GM18505 (cell line): ENCODE results near the gene C1orf232.
A peak's percentile ranks its signal among the peaks of the same experiment; 100 is the strongest.

ENCODE experiments used
- ATAC-seq: cut with Tn5 transposase; IDR thresholded peaks from one replicate; pipeline ENCODE4 v1.9.1; 2021; ENCODE audit not compliant: unreplicated experiment
- POLR2A ChIP-seq: IDR thresholded peaks from 4 replicates; pipeline ENCODE4 v1.6.1; 2011; ENCODE audit warnings: borderline replicate concordance; ENCODE audit not compliant: insufficient read depth, insufficient read length; ENCODE audit errors: extremely low read depth

The C1orf232 gene

DNA sequence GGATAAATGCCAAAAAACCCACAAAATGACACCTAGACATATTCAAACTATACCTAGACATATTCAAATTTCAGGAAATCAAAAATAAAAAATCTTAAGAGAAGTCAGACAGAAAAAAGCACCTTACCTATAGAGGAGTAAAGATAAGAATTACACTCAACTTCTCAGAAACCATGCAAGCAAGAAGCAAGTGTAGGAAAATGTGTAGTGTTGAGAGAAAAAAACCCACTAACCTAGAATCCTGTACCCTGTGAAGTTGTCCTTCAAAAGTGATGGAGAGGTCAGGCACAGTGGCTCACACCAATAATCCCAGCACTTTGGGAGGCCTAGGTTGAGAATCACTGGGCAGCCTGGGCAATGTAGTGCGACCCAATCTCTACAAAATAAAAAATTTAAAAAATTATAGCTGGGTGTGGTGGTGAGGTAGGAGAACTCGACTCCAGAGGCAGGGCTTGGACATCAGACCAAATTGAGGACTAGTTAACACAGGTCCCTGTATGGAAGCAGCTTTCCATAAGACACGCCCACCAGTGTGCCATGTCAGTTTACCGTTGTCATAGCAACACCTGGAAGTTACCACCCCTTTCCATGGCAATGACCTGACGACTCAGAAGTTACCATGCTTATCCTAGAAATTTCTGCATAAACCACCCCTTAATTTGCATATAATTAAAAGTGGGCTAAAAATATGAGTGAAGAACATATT lies 36.5 kb downstream of the C1orf232 start:
- no peak for TF ChIP-seq POLR2A

DNA sequence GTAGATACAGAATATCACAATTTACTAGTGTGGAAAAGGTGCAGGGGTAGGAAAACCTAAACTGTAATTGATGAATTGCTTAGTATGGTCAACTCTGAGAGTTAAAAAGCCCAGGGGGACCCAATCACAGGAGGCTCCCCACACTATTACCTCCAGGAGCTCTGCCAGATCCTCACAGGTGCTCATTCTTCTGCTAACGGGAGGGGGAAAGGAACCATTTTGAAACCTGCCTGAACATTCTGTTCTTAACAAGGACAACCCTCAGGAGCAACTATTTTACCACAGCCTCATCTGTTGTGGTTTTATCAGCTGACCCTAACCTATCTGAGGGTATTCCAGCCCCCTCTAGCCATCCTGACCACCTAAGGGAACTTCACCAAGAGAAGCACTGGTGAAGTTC lies 38.1 kb downstream of the C1orf232 start:
- no peak for TF ChIP-seq POLR2A
- ATAC-seq, result no peak

More for the DNA sequence above, 36.5 kb downstream of the C1orf232 start:
- ATAC-seq, result no peak

GRCh38 chr1:26129778-26130177 lies 39.0 kb downstream of the C1orf232 start:
- no peak for ATAC-seq
- no peak for TF ChIP-seq POLR2A

DNA sequence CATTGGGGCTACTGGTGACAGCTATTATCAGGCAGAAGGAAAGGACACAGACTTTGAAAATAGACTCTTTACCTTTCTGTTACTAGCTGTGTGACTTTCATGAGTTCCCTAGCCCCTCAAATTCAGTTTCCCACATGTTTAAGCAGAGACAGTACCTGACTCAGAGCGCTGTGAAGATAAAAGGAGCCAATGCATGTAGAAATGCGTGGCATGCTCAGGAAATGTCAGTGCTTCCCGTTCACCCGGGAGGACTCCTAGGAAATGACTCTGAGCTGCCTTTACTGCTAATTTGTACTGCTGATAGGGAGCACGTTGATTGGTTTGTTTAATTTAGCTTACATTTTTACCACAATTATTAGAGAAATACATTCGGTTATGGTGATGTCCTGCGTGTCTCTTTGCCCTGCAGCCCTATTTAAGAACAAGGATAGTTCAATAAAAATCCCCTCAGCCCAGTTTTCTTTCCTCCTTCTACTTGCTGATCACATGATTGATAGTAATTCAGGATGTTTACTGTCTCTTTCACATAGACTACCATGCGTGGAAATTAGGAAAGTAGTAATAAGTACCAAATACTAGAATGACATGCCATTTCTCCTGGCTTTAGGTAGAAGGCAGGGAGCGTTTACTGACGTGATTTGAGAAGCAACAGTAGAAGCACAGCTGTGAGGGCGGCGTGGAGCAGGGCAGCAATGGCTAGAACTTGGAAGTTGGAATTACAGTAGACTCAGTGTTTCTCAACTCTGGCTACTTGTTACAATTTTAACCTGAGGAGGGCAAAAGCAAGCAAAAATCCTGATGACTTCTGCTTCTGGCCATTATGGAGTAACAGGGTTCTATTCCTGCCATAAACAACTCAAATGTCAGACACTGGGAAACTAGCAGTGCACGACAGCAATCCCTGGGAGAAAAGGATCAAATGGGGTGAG lies 41.3 kb downstream of the C1orf232 start:
- no peak for TF ChIP-seq POLR2A
- ATAC-seq, result no peak

DNA sequence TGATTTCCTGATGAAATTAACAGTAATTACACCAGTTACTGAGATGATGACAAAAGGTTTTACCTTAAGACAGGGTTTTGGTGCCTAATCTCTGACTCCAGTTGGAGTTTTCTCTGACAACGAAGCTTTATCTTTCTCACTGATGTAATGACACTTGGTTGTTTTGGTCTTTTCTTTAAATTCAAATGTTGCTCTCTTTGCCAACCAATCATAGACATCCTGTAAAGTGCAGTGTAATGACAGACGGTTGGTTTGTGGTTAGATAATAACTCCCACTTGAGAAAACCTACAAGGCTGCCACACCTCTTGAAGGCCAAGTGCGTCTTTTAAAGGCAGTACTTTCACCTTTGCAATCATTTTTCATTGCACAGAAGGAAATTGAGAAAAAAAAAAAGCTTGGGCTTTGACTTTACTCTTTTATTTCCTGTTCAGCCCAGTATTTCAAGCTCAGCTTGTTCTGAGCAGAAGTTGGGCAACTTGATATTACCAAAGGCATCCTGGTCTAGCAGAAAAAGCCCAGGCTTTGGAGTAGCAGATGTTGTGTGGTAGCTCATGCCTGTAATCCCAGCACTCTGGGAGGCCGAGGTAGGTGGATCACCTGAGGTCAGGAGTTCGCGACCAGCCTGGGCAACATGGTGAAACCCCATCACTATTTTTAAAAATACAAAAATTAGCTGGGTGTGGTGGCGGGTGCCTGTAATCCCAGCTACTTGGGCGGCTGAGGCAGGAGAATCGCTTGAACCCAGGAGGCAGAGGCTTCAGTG lies 42.3 kb downstream of the C1orf232 start:
- peak; percentile 77 for ATAC-seq
- TF ChIP-seq POLR2A, result no peak

- no peak for TF ChIP-seq POLR2A
Observed at GRCh38 chr1:26125946-26126320, 42.8 kb downstream of the C1orf232 start.

DNA sequence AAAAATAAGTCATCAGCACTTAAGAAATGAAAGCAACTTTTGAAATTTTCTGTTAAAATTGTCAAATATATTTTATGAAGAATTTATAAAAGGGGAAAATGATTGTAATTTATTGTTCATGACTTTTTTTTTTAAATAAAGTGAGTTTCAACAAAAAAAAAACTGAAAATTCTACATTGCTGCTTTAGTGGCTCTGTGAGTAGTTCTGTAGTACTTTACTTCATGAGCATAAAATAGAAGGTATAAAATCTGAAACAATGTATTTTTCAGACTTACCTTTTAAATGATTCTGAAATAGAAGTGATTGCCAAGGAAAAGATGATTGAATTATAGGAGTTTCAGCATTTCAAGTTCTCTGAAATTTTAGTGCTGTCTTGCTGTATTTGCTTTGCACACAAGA lies 43.4 kb downstream of the C1orf232 start:
- TF ChIP-seq POLR2A, result no peak

More at GRCh38 chr1:26125946-26126320, 42.8 kb downstream of the C1orf232 start:
- no peak for ATAC-seq

DNA sequence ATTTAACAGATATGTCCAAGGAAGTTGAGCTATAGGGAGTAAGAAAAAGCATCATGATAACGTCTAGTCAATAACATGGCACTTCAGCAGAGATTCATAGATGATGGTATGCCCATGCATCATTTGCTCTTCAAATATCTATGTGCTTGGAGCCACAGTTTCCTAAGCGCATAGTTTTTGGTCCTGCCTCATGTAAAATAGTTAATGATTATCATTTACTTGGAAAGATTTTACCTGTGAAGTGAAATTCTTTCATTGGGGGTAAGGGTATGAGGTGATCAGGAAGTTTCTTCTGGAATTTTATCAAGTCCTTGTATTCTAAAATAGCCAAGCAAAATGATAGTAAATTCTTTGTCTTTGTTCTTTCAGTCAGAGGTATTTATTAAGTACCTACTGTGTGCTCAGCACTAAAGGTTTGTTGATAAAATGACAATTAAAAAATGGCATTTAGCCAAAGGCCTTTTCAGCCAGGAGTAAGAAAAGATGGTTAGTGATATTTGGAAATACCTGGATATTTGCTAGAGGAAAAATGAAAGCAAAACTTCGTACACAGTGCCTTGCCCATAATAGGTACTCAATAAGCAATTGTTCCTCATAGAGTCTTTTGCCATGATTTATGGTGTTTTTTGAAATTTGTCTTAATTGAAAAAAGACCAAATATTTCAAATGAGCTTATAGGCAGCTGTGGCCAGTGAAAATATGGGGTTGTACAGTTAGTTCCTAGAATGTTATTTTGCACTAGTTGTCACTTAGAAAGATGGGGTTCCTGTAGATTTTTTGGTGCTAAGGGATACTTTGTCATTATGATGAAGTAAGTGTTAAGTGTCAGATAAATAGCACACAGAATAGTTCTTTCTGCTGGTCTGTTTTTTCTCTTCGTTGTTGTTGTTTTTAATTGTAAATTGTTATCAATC lies 44.1 kb downstream of the C1orf232 start:
- TF ChIP-seq POLR2A, result no peak
- no peak for ATAC-seq

More for the DNA sequence above, 43.4 kb downstream of the C1orf232 start:
- ATAC-seq, result no peak

- ATAC-seq, result no peak
- no peak for TF ChIP-seq POLR2A
Observed at GRCh38 chr1:26122988-26123973, 45.5 kb downstream of the C1orf232 start.

GRCh38 chr1:26121854-26122773 lies 46.6 kb downstream of the C1orf232 start:
- no peak for ATAC-seq
- TF ChIP-seq POLR2A, result no peak
